RWPE1 (cell line): ENCODE data around the gene CYRIA.

Experiments used
- CTCF ChIA-PET: fragments of 350-600 bp; sonication (Branson Sonifier 250); formaldehyde crosslinking; extraction: SDS; loops from one replicate; lab custom pipeline; 2021; lab: Yijun Ruan, JAX
- POLR2A ChIA-PET: fragments of 400-600 bp; formaldehyde crosslinking; extraction: SDS; loops from one replicate; lab custom pipeline; 2020; ENCODE audit warnings: antibody characterized with exemption; ENCODE audit not compliant: low non-redundant PET; lab: Yijun Ruan, JAX
- DNase-seq: peaks from one replicate; pipeline ENCODE4 v3.0.0; 2012; ENCODE audit warnings: low spot score
- H3K27ac ChIP-seq: fragments of 450-650 bp; 2 replicates; pipeline ENCODE4 v1.5.1; 2017
- CTCF ChIP-seq: fragments of 450-650 bp; conservative IDR thresholded peaks from 2 replicates; pipeline ENCODE4 v1.5.1; 2017; ENCODE audit warnings: low read depth, mild to moderate bottlenecking

CYRIA gene

GRCh38 chr2:16658076-16658739 lies 7.4 kb downstream of the CYRIA start:
- ChIA-PET POLR2A (no interaction called here), CTCF (interaction anchor here (0.6 kb wide), 3 partner anchors 14 to 48 kb away, joined by 3 to 4 read pairs (median 3); no protein-coding TSS in a partner anchor)
- no peak for TF ChIP-seq CTCF
- no peak overlapping the region for H3K27ac ChIP-seq
- DNase-seq: no peak

GRCh38 chr2:16657671-16658070 lies 8.0 kb downstream of the CYRIA start:
- no peak overlapping the region for H3K27ac ChIP-seq
- CTCF ChIA-PET: interaction anchor here (0.6 kb wide), 2 partner anchors 15 to 48 kb away, joined by 3 to 4 read pairs; no protein-coding TSS in a partner anchor
- POLR2A ChIA-PET: no interaction called here
- TF ChIP-seq CTCF: no peak
- no peak for DNase-seq

- POLR2A ChIA-PET: no interaction called here
- DNase-seq: no peak
- CTCF ChIA-PET: interaction anchor here (0.5 to 0.8 kb wide), 3 partner anchors 48 to 775 kb away, joined by 3 to 6 read pairs (median 3); no protein-coding TSS in a partner anchor
- H3K27ac ChIP-seq: no peak overlapping the region
- no peak for TF ChIP-seq CTCF
Observed at GRCh38 chr2:16656784-16657391, 8.7 kb downstream of the CYRIA start.

- ChIA-PET CTCF (interaction anchor here (0.5 kb wide), 2 partner anchors 47 to 1087 kb away, joined by 3 read pairs; no protein-coding TSS in a partner anchor), POLR2A (no interaction called here)
- DNase-seq: no peak
- no peak for TF ChIP-seq CTCF
- H3K27ac ChIP-seq: no peak overlapping the region
Observed at GRCh38 chr2:16655905-16656642, 9.6 kb downstream of the CYRIA start.

DNA sequence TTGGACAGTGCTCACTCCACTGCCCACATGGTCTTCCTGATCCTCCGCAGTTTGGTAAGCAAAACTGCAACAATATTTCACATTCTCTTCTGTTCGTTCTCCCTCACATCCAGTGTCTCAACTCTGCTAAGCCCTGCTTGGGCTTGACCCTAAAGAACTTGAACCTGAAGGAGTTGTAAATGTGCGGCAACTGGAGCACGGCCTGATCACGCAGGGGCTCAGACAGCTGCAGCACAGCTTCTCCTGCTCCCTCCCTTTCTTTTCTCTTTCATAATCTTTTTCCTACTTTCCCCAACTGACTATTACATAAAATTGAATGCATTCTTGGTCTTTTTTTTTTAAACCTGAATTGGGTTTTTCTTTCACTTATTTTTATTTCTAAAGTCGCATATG lies 10.2 kb downstream of the CYRIA start:
- CTCF ChIA-PET: no interaction called here
- POLR2A ChIA-PET: no interaction called here
- no peak overlapping the region for H3K27ac ChIP-seq
- DNase-seq: no peak
- no peak for TF ChIP-seq CTCF

- no peak overlapping the region for H3K27ac ChIP-seq
- no peak for DNase-seq
- TF ChIP-seq CTCF: no peak
- ChIA-PET CTCF (no interaction called here), POLR2A (no interaction called here)
Observed at GRCh38 chr2:16654833-16655444, 10.7 kb downstream of the CYRIA start.
